Measurements from ENCODE around the gene SLC13A5. TPM values are rescaled to one million over a fixed set of nuclear protein-coding genes. Genes with fewer than 3 reads are reported as not detected.
"Not testable (repeated sequence)": the region's sequence is repeated elsewhere in the genome, so short reads cannot be mapped to it uniquely, and the experiment has no call there.

Gene SLC13A5
- total RNA-seq, 2 donors from 2014 or later: not detected

- not testable (repeated sequence) for H3K36me3 Mint-ChIP-seq
These were observed 54.8 kb downstream of the SLC13A5 start for GRCh38 chr17:6658411-6658810.

GRCh38 chr17:6657633-6658287 is 55.4 kb downstream of the SLC13A5 start:
- H3K4me1 Mint-ChIP-seq (ENCODE audit: low read depth in 2 of 2): peaks cover 19 to 27% of the 10 kb centered on the region in 2 donors
- no peaks in the 10 kb centered on the region for H3K9me3 Mint-ChIP-seq
- H3K36me3 Mint-ChIP-seq: peaks cover 10% of the 10 kb centered on the region
- no peak for ATAC-seq
- peaks cover 57 to 80% of the 10 kb centered on the region in 2 donors for H3K27me3 Mint-ChIP-seq
- DNase-seq (ENCODE audit: low spot score): no peak
- no peak overlapping the region for H3K27ac Mint-ChIP-seq
- peak overlapping the region; percentile 32 for H3K4me3 Mint-ChIP-seq

More at GRCh38 chr17:6658411-6658810, 54.8 kb downstream of the SLC13A5 start:
- Mint-ChIP-seq H3K4me1 (ENCODE audit: low read depth in 2 of 2) (peaks cover 17 to 23% of the 10 kb centered on the region in 2 donors), H3K27me3 (peaks cover 56 to 82% of the 10 kb centered on the region in 2 donors)
- ATAC-seq; DNase-seq (ENCODE audit: low spot score); H3K9me3 Mint-ChIP-seq; H3K4me3 Mint-ChIP-seq; H3K27ac Mint-ChIP-seq: not testable (repeated sequence)

GRCh38 chr17:6656797-6657632 is 56.2 kb downstream of the SLC13A5 start:
- Mint-ChIP-seq H3K27me3 (peaks cover 53 to 74% of the 10 kb centered on the region in 2 donors), H3K4me1 (ENCODE audit: low read depth in 2 of 2) (peaks cover 25 to 31% of the 10 kb centered on the region in 2 donors), H3K4me3 (peak overlapping the region; percentile 32)
- ATAC-seq: peak; percentile 33 to 34
- H3K36me3 Mint-ChIP-seq; DNase-seq (ENCODE audit: low spot score); H3K27ac Mint-ChIP-seq; H3K9me3 Mint-ChIP-seq: not testable (repeated sequence)

GRCh38 chr17:6655732-6656361 is 57.3 kb downstream of the SLC13A5 start:
- peaks cover 29 to 34% of the 10 kb centered on the region in 2 donors for H3K4me1 Mint-ChIP-seq (ENCODE audit: low read depth in 2 of 2)
- ATAC-seq; H3K36me3 Mint-ChIP-seq; H3K27ac Mint-ChIP-seq; DNase-seq (ENCODE audit: low spot score); H3K9me3 Mint-ChIP-seq: not testable (repeated sequence)
- H3K27me3 Mint-ChIP-seq: peaks cover 45 to 65% of the 10 kb centered on the region in 2 donors
- H3K4me3 Mint-ChIP-seq: peak overlapping the region; percentile 59

- Mint-ChIP-seq H3K36me3 (peaks cover 10% of the 10 kb centered on the region), H3K9me3 (no peaks in the 10 kb centered on the region), H3K27ac (no peak overlapping the region), H3K4me3 (peak overlapping the region; percentile 59), H3K27me3 (peaks cover 37 to 57% of the 10 kb centered on the region in 2 donors), H3K4me1 (ENCODE audit: low read depth in 2 of 2) (peaks cover 28 to 32% of the 10 kb centered on the region in 2 donors)
- DNase-seq (ENCODE audit: low spot score) (no peak), ATAC-seq (no peak)
These were observed 58.1 kb downstream of the SLC13A5 start for GRCh38 chr17:6654841-6655731.

GRCh38 chr17:6651919-6652452 is 61.2 kb downstream of the SLC13A5 start:
- peaks cover 10% of the 10 kb centered on the region for H3K36me3 Mint-ChIP-seq
- H3K9me3 Mint-ChIP-seq: no peaks in the 10 kb centered on the region
- peaks cover 19 to 30% of the 10 kb centered on the region in 2 donors for H3K27me3 Mint-ChIP-seq
- peak overlapping the region; percentile 46 for H3K4me3 Mint-ChIP-seq
- no peak for DNase-seq (ENCODE audit: low spot score)
- no peak overlapping the region for H3K27ac Mint-ChIP-seq
- peak; percentile 4 to 22 for ATAC-seq
- peaks cover 41 to 46% of the 10 kb centered on the region in 2 donors for H3K4me1 Mint-ChIP-seq (ENCODE audit: low read depth in 2 of 2)

GRCh38 chr17:6651354-6651918 is 61.7 kb downstream of the SLC13A5 start, which contains the start of the genes C17orf100 and MED31:
TSS of gene C17orf100 (plus strand) at chr17:6651762. CDS start at chr17:6651914, 152 bp downstream.
TSS of gene MED31 (minus strand) at chr17:6651605. CDS start at chr17:6651528, 77 bp downstream.
- peak within 1 kb of the TSS; percentile 99 for H3K4me3 Mint-ChIP-seq

GRCh38 chr17:6648181-6648580 is 65.0 kb downstream of the SLC13A5 start:
- peaks cover 2 to 4% of the 10 kb centered on the region in 2 donors for H3K27me3 Mint-ChIP-seq
- peaks cover 18% of the 10 kb centered on the region for H3K36me3 Mint-ChIP-seq
- no peak overlapping the region for H3K4me3 Mint-ChIP-seq
- no peak overlapping the region for H3K27ac Mint-ChIP-seq
- DNase-seq (ENCODE audit: low spot score) (no peak), ATAC-seq (no peak)
- H3K4me1 Mint-ChIP-seq (ENCODE audit: low read depth in 2 of 2): peaks cover 43 to 59% of the 10 kb centered on the region in 2 donors
- H3K9me3 Mint-ChIP-seq: no peaks in the 10 kb centered on the region

More at GRCh38 chr17:6651354-6651918, 61.7 kb downstream of the SLC13A5 start, which contains the start of the genes C17orf100 and MED31:
- H3K27me3 Mint-ChIP-seq: peaks cover 19 to 30% of the 10 kb centered on the region in 2 donors
- ATAC-seq: peak; percentile 99
- H3K36me3 Mint-ChIP-seq: peaks cover 10% of the 10 kb centered on the region
- H3K27ac Mint-ChIP-seq: peak within 1 kb of the TSS; percentile 91 to 94
- peak; percentile 96 for DNase-seq (ENCODE audit: low spot score)
- H3K4me1 Mint-ChIP-seq (ENCODE audit: low read depth in 2 of 2): peaks cover 44 to 46% of the 10 kb centered on the region in 2 donors
- no peaks in the 10 kb centered on the region for H3K9me3 Mint-ChIP-seq

GRCh38 chr17:6643451-6644125 is 69.6 kb downstream of the SLC13A5 start:
- Mint-ChIP-seq H3K36me3 (peaks cover 30% of the 10 kb centered on the region), H3K9me3 (no peaks in the 10 kb centered on the region), H3K27me3 (no peaks in the 10 kb centered on the region), H3K27ac (peak overlapping the region; percentile 75 to 96), H3K4me1 (ENCODE audit: low read depth in 2 of 2) (peaks cover 47 to 59% of the 10 kb centered on the region in 2 donors), H3K4me3 (peak overlapping the region; percentile 93)
- DNase-seq (ENCODE audit: low spot score) (no peak), ATAC-seq (no peak)

- Mint-ChIP-seq H3K36me3 (peaks cover 30% of the 10 kb centered on the region), H3K4me3 (peak overlapping the region; percentile 93), H3K9me3 (no peaks in the 10 kb centered on the region), H3K27ac (peak overlapping the region; percentile 75 to 96), H3K27me3 (no peaks in the 10 kb centered on the region), H3K4me1 (ENCODE audit: low read depth in 2 of 2) (peaks cover 51 to 61% of the 10 kb centered on the region in 2 donors)
- DNase-seq (ENCODE audit: low spot score): no peak
- no peak for ATAC-seq
These were observed 70.6 kb downstream of the SLC13A5 start for GRCh38 chr17:6642592-6642991.

GRCh38 chr17:6641247-6641863 is 71.8 kb downstream of the SLC13A5 start:
- Mint-ChIP-seq H3K36me3 (peaks cover 30% of the 10 kb centered on the region), H3K27me3 (no peaks in the 10 kb centered on the region), H3K4me3 (peak overlapping the region; percentile 93), H3K27ac (peak overlapping the region; percentile 95 to 96), H3K9me3 (no peaks in the 10 kb centered on the region), H3K4me1 (ENCODE audit: low read depth in 2 of 2) (peaks cover 51 to 56% of the 10 kb centered on the region in 2 donors)
- DNase-seq (ENCODE audit: low spot score): no peak
- peak in 1 of 2 donors; percentile 0 for ATAC-seq
